GM12878 (cell line): ENCODE measurements around the gene FAM184B.

Experiments
- JUNB ChIP-seq: IDR thresholded peaks from 2 replicates; pipeline ENCODE4 v1.6.1; 2016; ENCODE audit warnings: antibody characterized with exemption, mild to moderate bottlenecking
- RAD21 ChIP-seq: IDR thresholded peaks from 2 replicates; pipeline ENCODE4 v1.6.1; 2011; ENCODE audit warnings: mild to moderate bottlenecking, low read depth, low read length, moderate library complexity; ENCODE audit not compliant: insufficient read depth
- YY1 ChIP-seq: IDR thresholded peaks from 2 replicates; pipeline ENCODE4 v1.6.1; 2011; ENCODE audit warnings: low read depth, mild to moderate bottlenecking, low read length

- TF ChIP-seq RAD21 (no peak), YY1 (no peak), JUNB (no peak)
Measured at GRCh38 chr4:17708992-17709762, 72.2 kb downstream of the FAM184B start.
